MM.1S (cell line): ENCODE results near the gene TMSB4X.

Experiments used
- DNase-seq: peaks from one replicate; pipeline ENCODE4 v3.0.0-alpha.2; 2015
- H2AFZ ChIP-seq: fragments of 300-600 bp; sonication (generic); 2 replicates; pipeline ENCODE4 v1.6.0; 2016; ENCODE audit warnings: antibody characterized with exemption, low read length
- H3F3A ChIP-seq: fragments of 300-600 bp; sonication (generic); 2 replicates; pipeline ENCODE4 v1.6.1; 2016; ENCODE audit warnings: mild to moderate bottlenecking, antibody characterized with exemption, low read length, moderate library complexity, mixed read lengths; ENCODE audit not compliant: insufficient read depth
- H3K27ac ChIP-seq: fragments of 300-600 bp; sonication (generic); 2 replicates; pipeline ENCODE4 v1.5.1; 2016; ENCODE audit warnings: mild to moderate bottlenecking, low read length
- H3K27me3 ChIP-seq: fragments of 300-600 bp; sonication (generic); replicated peaks from 2 replicates; pipeline ENCODE4 v1.6.0; 2016; ENCODE audit warnings: low read length; ENCODE audit not compliant: insufficient read depth
- H3K36me3 ChIP-seq: fragments of 300-600 bp; sonication (generic); replicated peaks from 2 replicates; pipeline ENCODE4 v1.6.1; 2016; ENCODE audit warnings: mild to moderate bottlenecking, low read length, mixed read lengths; ENCODE audit not compliant: insufficient read depth
- H3K4me1 ChIP-seq: fragments of 300-600 bp; sonication (generic); 2 replicates; pipeline ENCODE4 v1.6.1; 2016; ENCODE audit warnings: low read length, mixed read lengths
- H3K4me2 ChIP-seq: fragments of 300-600 bp; sonication (generic); 2 replicates; pipeline ENCODE4 v1.6.0; 2016; ENCODE audit warnings: low read depth, low read length
- H3K4me3 ChIP-seq: fragments of 300-600 bp; sonication (generic); 2 replicates; pipeline ENCODE4 v1.5.1; 2016; ENCODE audit warnings: low read length, mixed read lengths
- H3K79me2 ChIP-seq: fragments of 300-600 bp; sonication (generic); 2 replicates; pipeline ENCODE4 v1.6.1; 2016; ENCODE audit warnings: mixed run types, low read length, mixed read lengths
- H3K9ac ChIP-seq: fragments of 300-600 bp; sonication (generic); 2 replicates; pipeline ENCODE4 v1.6.1; 2016; ENCODE audit warnings: low read length, mixed read lengths
- H3K9me2 ChIP-seq: fragments of 300-600 bp; sonication (generic); replicated peaks from 2 replicates; pipeline ENCODE4 v1.6.1; 2016; ENCODE audit warnings: mild to moderate bottlenecking, low read length, mixed read lengths; ENCODE audit not compliant: insufficient read depth
- H3K9me3 ChIP-seq: fragments of 300-600 bp; sonication (generic); replicated peaks from 2 replicates; pipeline ENCODE4 v1.6.1; 2016; ENCODE audit warnings: mild to moderate bottlenecking, low read length, mixed read lengths; ENCODE audit not compliant: insufficient read depth
- H4K20me1 ChIP-seq: fragments of 300-600 bp; sonication (generic); 2 replicates; pipeline ENCODE4 v1.6.1; 2016; ENCODE audit warnings: mild to moderate bottlenecking, low read length, moderate library complexity, mixed read lengths; ENCODE audit not compliant: insufficient read depth
- EZH2 ChIP-seq: fragments of 300-600 bp; sonication (generic); optimal IDR thresholded peaks from 2 replicates; pipeline ENCODE3; 2017; ENCODE audit warnings: low read depth, mild to moderate bottlenecking, antibody characterized with exemption, low read length, mixed read lengths
- EZH2phosphoT487 ChIP-seq: fragments of 300-600 bp; sonication (generic); IDR thresholded peaks from 2 replicates; pipeline ENCODE4 v1.6.1; 2018; ENCODE audit warnings: antibody characterized with exemption, low read length
- TF ChIP-seq, protein P1 (sequence below): fragments of 300-600 bp; sonication (generic); IDR thresholded peaks from 2 replicates; pipeline ENCODE4 v1.5.1; 2016; ENCODE audit warnings: antibody characterized with exemption, low read length, mixed read lengths

TMSB4X gene

DNA sequence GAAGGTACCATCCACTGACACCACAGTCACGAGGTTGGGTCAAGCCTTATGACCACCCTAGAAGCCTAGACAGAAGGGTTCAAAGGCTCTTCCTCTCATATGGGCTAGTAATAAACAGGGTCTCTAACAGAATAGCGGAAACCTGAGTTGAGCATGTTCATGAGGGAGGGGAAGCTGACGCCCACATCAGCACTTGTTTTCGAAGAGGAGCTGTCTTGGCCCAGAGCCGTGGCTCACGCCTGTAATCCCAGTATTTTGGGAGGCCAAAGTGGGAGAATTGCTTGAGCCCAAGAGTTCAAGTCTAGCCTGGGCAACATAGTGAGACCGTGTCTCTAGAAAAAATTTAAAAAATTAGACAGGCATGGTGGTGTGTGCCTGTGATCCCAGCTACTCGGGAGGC, 21.5 kb upstream of the TMSB4X start:
- Histone ChIP-seq H3K27me3 (no peaks in the 10 kb centered on the region), H3K4me3 (no peak overlapping the region), H3K27ac (no peak overlapping the region), H4K20me1 (no peaks in the 10 kb centered on the region), H2AFZ (no peak overlapping the region), H3K9me3 (no peaks in the 10 kb centered on the region), H3K9ac (no peak overlapping the region), H3K4me1 (peaks cover 44% of the 10 kb centered on the region), H3K9me2 (no peaks in the 10 kb centered on the region), H3F3A (peaks cover 19% of the 10 kb centered on the region), H3K36me3 (no peaks in the 10 kb centered on the region), H3K79me2 (no peaks in the 10 kb centered on the region), H3K4me2 (no peak overlapping the region)
- TF ChIP-seq EZH2 (no peak), EZH2phosphoT487 (no peak)
- TF ChIP-seq, protein P1, sequence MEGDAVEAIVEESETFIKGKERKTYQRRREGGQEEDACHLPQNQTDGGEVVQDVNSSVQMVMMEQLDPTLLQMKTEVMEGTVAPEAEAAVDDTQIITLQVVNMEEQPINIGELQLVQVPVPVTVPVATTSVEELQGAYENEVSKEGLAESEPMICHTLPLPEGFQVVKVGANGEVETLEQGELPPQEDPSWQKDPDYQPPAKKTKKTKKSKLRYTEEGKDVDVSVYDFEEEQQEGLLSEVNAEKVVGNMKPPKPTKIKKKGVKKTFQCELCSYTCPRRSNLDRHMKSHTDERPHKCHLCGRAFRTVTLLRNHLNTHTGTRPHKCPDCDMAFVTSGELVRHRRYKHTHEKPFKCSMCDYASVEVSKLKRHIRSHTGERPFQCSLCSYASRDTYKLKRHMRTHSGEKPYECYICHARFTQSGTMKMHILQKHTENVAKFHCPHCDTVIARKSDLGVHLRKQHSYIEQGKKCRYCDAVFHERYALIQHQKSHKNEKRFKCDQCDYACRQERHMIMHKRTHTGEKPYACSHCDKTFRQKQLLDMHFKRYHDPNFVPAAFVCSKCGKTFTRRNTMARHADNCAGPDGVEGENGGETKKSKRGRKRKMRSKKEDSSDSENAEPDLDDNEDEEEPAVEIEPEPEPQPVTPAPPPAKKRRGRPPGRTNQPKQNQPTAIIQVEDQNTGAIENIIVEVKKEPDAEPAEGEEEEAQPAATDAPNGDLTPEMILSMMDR, result no peak
- no peak for DNase-seq

- no peak overlapping the region for H3K27ac ChIP-seq
- H4K20me1 ChIP-seq, result no peaks in the 10 kb centered on the region
- H3F3A ChIP-seq, result peaks cover 19% of the 10 kb centered on the region
- H3K9me3 ChIP-seq, result no peaks in the 10 kb centered on the region
- no peaks in the 10 kb centered on the region for H3K9me2 ChIP-seq
- TF ChIP-seq EZH2 (no peak), EZH2phosphoT487 (no peak)
- TF ChIP-seq, protein P1, result no peak
- H2AFZ ChIP-seq, result no peak overlapping the region
- no peak overlapping the region for H3K4me3 ChIP-seq
- H3K79me2 ChIP-seq, result no peaks in the 10 kb centered on the region
- H3K27me3 ChIP-seq, result no peaks in the 10 kb centered on the region
- no peak overlapping the region for H3K9ac ChIP-seq
- no peak overlapping the region for H3K4me2 ChIP-seq
- peaks cover 43% of the 10 kb centered on the region for H3K4me1 ChIP-seq
- DNase-seq, result no peak
- no peaks in the 10 kb centered on the region for H3K36me3 ChIP-seq
Observed at GRCh38 chrX:12954376-12954775, 20.5 kb upstream of the TMSB4X start.

DNA sequence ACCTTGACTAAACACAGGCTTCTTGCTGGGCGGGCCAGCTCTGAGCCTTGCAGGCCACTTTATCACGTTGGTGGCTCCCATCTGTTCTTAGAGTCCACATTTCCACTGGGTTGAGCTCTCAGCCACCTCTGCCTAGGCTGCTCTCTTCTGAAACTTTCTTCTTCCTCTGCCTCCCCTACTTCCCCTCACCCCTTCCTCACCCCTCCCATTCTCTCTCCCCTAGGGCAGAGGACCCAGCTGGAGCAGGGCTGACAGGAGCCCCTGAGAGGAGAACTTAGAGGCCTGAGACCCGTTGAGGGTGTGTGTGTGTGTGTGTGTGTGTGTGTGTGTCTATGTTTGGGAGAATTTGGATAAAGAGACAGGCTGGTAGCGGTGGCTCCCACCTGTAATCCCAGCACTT, 19.9 kb upstream of the TMSB4X start:
- no peaks in the 10 kb centered on the region for H3K27me3 ChIP-seq
- DNase-seq, result no peak
- no peak overlapping the region for H3K27ac ChIP-seq
- H3K4me2 ChIP-seq, result no peak overlapping the region
- H3K4me3 ChIP-seq, result no peak overlapping the region
- H3K79me2 ChIP-seq, result no peaks in the 10 kb centered on the region
- H3K4me1 ChIP-seq, result peaks cover 37% of the 10 kb centered on the region
- TF ChIP-seq EZH2phosphoT487 (no peak), EZH2 (no peak)
- TF ChIP-seq, protein P1, result no peak
- no peak overlapping the region for H3K9ac ChIP-seq
- H4K20me1 ChIP-seq, result no peaks in the 10 kb centered on the region
- no peaks in the 10 kb centered on the region for H3K9me3 ChIP-seq
- H3K9me2 ChIP-seq, result no peaks in the 10 kb centered on the region
- H2AFZ ChIP-seq, result no peak overlapping the region
- H3K36me3 ChIP-seq, result no peaks in the 10 kb centered on the region
- peaks cover 19% of the 10 kb centered on the region for H3F3A ChIP-seq
